GM12878 (cell line): Measurements from ENCODE around the gene EIF5. TPM values are rescaled to one million over a fixed set of nuclear protein-coding genes. Genes with fewer than 3 reads are reported as not detected.

Experiments
- ATAC-seq: fragments of 200-7000 bp; cut with Tn5 transposase; 3 replicates; pipeline ENCODE4 v1.9.1; 2020; ENCODE audit warnings: mild to moderate bottlenecking, moderate library complexity
- BruUV-seq: library from RNA; stranded (reverse); fragments of 400-500 nt; replicated peaks from 2 replicates; lab custom pipeline; 2021; lab: Mats Ljungman, UMichigan
- CTCF ChIA-PET: fragments of 300-600 bp; sonication (Branson Sonifier 250); formaldehyde crosslinking; extraction: SDS; loops from one replicate; lab custom pipeline; 2021; ENCODE audit warnings: inconsistent platforms; lab: Yijun Ruan, JAX
- POLR2A ChIA-PET: fragments of 350-600 bp; formaldehyde crosslinking; extraction: SDS; loops from one replicate; lab custom pipeline; 2021; ENCODE audit warnings: inconsistent platforms; lab: Charles Lee
- RAD21 ChIA-PET: fragments of 300-600 bp; sonication (Branson Sonifier 250); formaldehyde crosslinking; loops from one replicate; lab custom pipeline; 2023; ENCODE audit warnings: antibody characterized with exemption; ENCODE audit not compliant: unreplicated experiment; lab: Charles Lee
- SMC1A ChIA-PET: fragments of 300-600 bp; sonication (Branson Sonifier 250); formaldehyde crosslinking; loops from one replicate; lab custom pipeline; 2023; ENCODE audit not compliant: unreplicated experiment, uncharacterized antibody; lab: Charles Lee
- DNase-seq: peaks from one replicate; pipeline ENCODE4 v3.0.0-alpha.2; 2011; ENCODE audit warnings: low read depth, low spot score
- FAIRE-seq: peaks from 3 replicates; lab custom pipeline; 2011; peaks lifted over from hg19 to GRCh38; lab: Jason Lieb, UNC
- H2AFZ ChIP-seq: 2 replicates; pipeline ENCODE4 v1.6.0; 2011; ENCODE audit warnings: low read depth, low read length, control low read depth; ENCODE audit not compliant: control insufficient read depth
- H3K27ac ChIP-seq: 2 replicates; pipeline ENCODE4 v1.5.1; 2011; ENCODE audit warnings: control low read depth; ENCODE audit not compliant: control insufficient read depth, insufficient read depth
- H3K27me3 ChIP-seq, 2 experiments: replicated peaks in 1 of 2; 2 replicates each; pipeline versions ENCODE4 v1.6.0 to v1.6.1; 2011; ENCODE audit warnings: low read length in 1 of 2; ENCODE audit not compliant: control insufficient read depth in 2 of 2, insufficient read depth in 2 of 2
- H3K36me3 ChIP-seq, 2 experiments: 2 replicates each; pipeline ENCODE4 v1.5.1; 2011; ENCODE audit warnings: low read length in 1 of 2; ENCODE audit not compliant: control insufficient read depth in 2 of 2, insufficient read depth in 2 of 2
- H3K4me1 ChIP-seq: 2 replicates; pipeline ENCODE4 v1.6.1; 2011; ENCODE audit warnings: mild to moderate bottlenecking, low read length, moderate library complexity, mixed read lengths; ENCODE audit not compliant: control insufficient read depth, insufficient read depth
- H3K4me2 ChIP-seq: 2 replicates; pipeline ENCODE4 v1.6.0; 2011; ENCODE audit warnings: control low read depth; ENCODE audit not compliant: control insufficient read depth, insufficient read depth
- H3K4me3 ChIP-seq: fragments of 200-600 bp; sonication (generic); 2 replicates; pipeline ENCODE4 v1.5.1; 2016
- H3K79me2 ChIP-seq: 2 replicates; pipeline ENCODE4 v1.6.0; 2011; ENCODE audit warnings: low read length; ENCODE audit not compliant: control insufficient read depth, insufficient read depth
- H3K9ac ChIP-seq: 2 replicates; pipeline ENCODE4 v1.8.0; 2011; ENCODE audit warnings: low read length, control low read depth, mixed read lengths; ENCODE audit not compliant: control insufficient read depth, insufficient read depth
- H3K9me3 ChIP-seq: replicated peaks from 3 replicates; pipeline ENCODE4 v1.5.1; 2011; ENCODE audit warnings: mild to moderate bottlenecking, low read length; ENCODE audit not compliant: control insufficient read depth, insufficient read depth
- H4K20me1 ChIP-seq: 2 replicates; pipeline ENCODE4 v1.6.0; 2011; ENCODE audit not compliant: control insufficient read depth, insufficient read depth
- ATF7 ChIP-seq: fragments of 450-650 bp; IDR thresholded peaks from 2 replicates; pipeline ENCODE4 v1.6.1; 2016; ENCODE audit warnings: low read depth, mild to moderate bottlenecking
- JUNB ChIP-seq: IDR thresholded peaks from 2 replicates; pipeline ENCODE4 v1.6.1; 2016; ENCODE audit warnings: antibody characterized with exemption, mild to moderate bottlenecking
- PAX8 ChIP-seq: fragments of 450-650 bp; IDR thresholded peaks from 2 replicates; pipeline ENCODE4 v1.6.1; 2017; ENCODE audit warnings: mild to moderate bottlenecking, moderate library complexity
- RELA ChIP-seq: fragments of 450-650 bp; IDR thresholded peaks from 2 replicates; pipeline ENCODE4 v1.8.0; 2014; ENCODE audit warnings: borderline replicate concordance; ENCODE audit not compliant: partially characterized antibody
- SIN3A ChIP-seq: IDR thresholded peaks from 2 replicates; pipeline ENCODE4 v1.6.1; 2012; ENCODE audit warnings: low read depth, low read length, improper control_type of control experiment
- SP1 ChIP-seq: IDR thresholded peaks from one replicate; pipeline ENCODE4 v1.6.1; 2011; ENCODE audit warnings: low read depth, low read length
- WGBS: methylation state at CpG from one replicate; pipeline ENCODE4 v1.1.6; 2016; ENCODE audit warnings: low lambda C conversion rate; ENCODE audit not compliant: insufficient replicate concordance, insufficient coverage; ENCODE audit errors: missing lambda C conversion rate; 5-methylcytosine and 5-hydroxymethylcytosine counted together
- in situ Hi-C: fragments of 300-500 bp; cut with MboI; formaldehyde crosslinking; loops from 9 replicates; pipeline ENCODE4 v1.14.3; 2018; ENCODE audit warnings: mixed read lengths
- intact Hi-C: fragments of 100-400 bp; cut with micrococcal nuclease; formaldehyde crosslinking; loops from one replicate; pipeline ENCODE4 v1.14.2; 2022; ENCODE audit not compliant: unreplicated experiment
- polyA plus RNA-seq, 11 experiments: library from polyadenylated mRNA; depleted of rRNA in 4 of 11; unstranded in 6 of 11; stranded (reverse) in 5 of 11; fragments of >200 nt; fragmentation: Nextera tagmentation in 4 of 11; fragmentation: Illumina TruSeq in 1 of 11; extraction: Ambion mirVana in 4 of 11; extraction: Trizol in 1 of 11; gene quantifications; 1 replicate in 1 of 11; 2 replicates in 10 of 11; pipeline versions ENCODE4 v1.2.1 to v1.2.3, GENCODE V29; 2011 to 2016; ENCODE audit warnings: inconsistent platforms in 2 of 11, missing spikeins in 2 of 11, low read depth in 1 of 11
- total RNA-seq, 4 experiments: library from RNA; depleted of rRNA in 3 of 4; stranded (reverse); fragments of >200 nt in 3 of 4; fragmentation: Illumina TruSeq in 1 of 4; extraction: Trizol in 1 of 4; gene quantifications; 2 replicates each; pipeline versions ENCODE4 v1.2.1 to v1.2.3, GENCODE V29; 2013 to 2021
- TF ChIP-seq, protein P1 (sequence below): IDR thresholded peaks from 2 replicates; pipeline ENCODE4 v1.6.1; 2011; ENCODE audit warnings: borderline replicate concordance, low read depth, mild to moderate bottlenecking, moderate library complexity, low read length; ENCODE audit not compliant: insufficient read depth, poor library complexity, severe bottlenecking

EIF5 gene
- total and polyA plus RNA-seq, 10 of the 15 experiments (the other 5 are each of a cell fraction or from before 2014, with no cell fraction given), result 51.2 to 360 (median 115) TPM

GRCh38 chr14:103311171-103311997 is 22.7 kb upstream of the EIF5 start:
- Histone ChIP-seq H4K20me1 (no peaks in the 10 kb centered on the region), H3K9ac (no peak overlapping the region), H3K4me3 (no peak overlapping the region), H2AFZ (no peak overlapping the region), H3K4me1 (no peaks in the 10 kb centered on the region), H3K27ac (no peak overlapping the region), H3K36me3 (no peaks in the 10 kb centered on the region), H3K9me3 (no peaks in the 10 kb centered on the region; the same call in 2 of the 3 replicates), H3K27me3 (peaks cover 0 to 1% of the 10 kb centered on the region in 2 experiments; a peak in 2 of 4 replicates), H3K4me2 (no peak overlapping the region), H3K79me2 (no peaks in the 10 kb centered on the region)
- ChIA-PET RAD21 (no interaction called here), POLR2A (no interaction called here), SMC1A (no interaction called here), CTCF (interaction anchor here (2.2 kb wide), 1 partner anchor 11 kb away, joined by 6 read pairs; no protein-coding TSS in a partner anchor)
- DNase-seq (no peak), FAIRE-seq (no peak), ATAC-seq (no peak)
- no peak for TF ChIP-seq SP1
- TF ChIP-seq ATF7, result no peak
- no peak for TF ChIP-seq JUNB
- in situ Hi-C loops, result no loop called here
- intact Hi-C loops, result no loop called here
- no TSS peak for BruUV-seq
- WGBS, result 55% methylated on average over 31 of the region's 31 CpGs

- no peak overlapping the region for H2AFZ ChIP-seq
- H3K9ac ChIP-seq, result no peak overlapping the region
- ATAC-seq (no peak), DNase-seq (no peak), FAIRE-seq (no peak)
- ChIA-PET RAD21 (no interaction called here), POLR2A (no interaction called here), CTCF (no interaction called here), SMC1A (no interaction called here)
- in situ Hi-C loops (no loop called here), intact Hi-C loops (no loop called here)
- H4K20me1 ChIP-seq, result no peaks in the 10 kb centered on the region
- H3K79me2 ChIP-seq, result no peaks in the 10 kb centered on the region
- no peaks in the 10 kb centered on the region for H3K4me1 ChIP-seq
- H3K4me3 ChIP-seq, result no peak overlapping the region
- BruUV-seq, result no TSS peak
- H3K27ac ChIP-seq, result no peak overlapping the region
- H3K27me3 ChIP-seq, result peaks cover 0 to 1% of the 10 kb centered on the region in 2 experiments; a peak in 2 of 4 replicates
- TF ChIP-seq PAX8, result no peak
- TF ChIP-seq RELA, result no peak
- TF ChIP-seq SIN3A, result no peak
- TF ChIP-seq, protein P1, sequence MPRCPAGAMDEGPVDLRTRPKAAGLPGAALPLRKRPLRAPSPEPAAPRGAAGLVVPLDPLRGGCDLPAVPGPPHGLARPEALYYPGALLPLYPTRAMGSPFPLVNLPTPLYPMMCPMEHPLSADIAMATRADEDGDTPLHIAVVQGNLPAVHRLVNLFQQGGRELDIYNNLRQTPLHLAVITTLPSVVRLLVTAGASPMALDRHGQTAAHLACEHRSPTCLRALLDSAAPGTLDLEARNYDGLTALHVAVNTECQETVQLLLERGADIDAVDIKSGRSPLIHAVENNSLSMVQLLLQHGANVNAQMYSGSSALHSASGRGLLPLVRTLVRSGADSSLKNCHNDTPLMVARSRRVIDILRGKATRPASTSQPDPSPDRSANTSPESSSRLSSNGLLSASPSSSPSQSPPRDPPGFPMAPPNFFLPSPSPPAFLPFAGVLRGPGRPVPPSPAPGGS, result no peak
- H3K36me3 ChIP-seq, result no peaks in the 10 kb centered on the region
- WGBS, result 45% methylated on average over 13 of the region's 14 CpGs
- H3K9me3 ChIP-seq, result no peaks in the 10 kb centered on the region
- no peak overlapping the region for H3K4me2 ChIP-seq
Observed at GRCh38 chr14:103312006-103312635, 21.9 kb upstream of the EIF5 start.
